HG02840 (cell line): Measurements from ENCODE around the gene GATM.
A peak's percentile ranks its signal among the peaks of the same experiment; 100 is the strongest.

Experiments used
- ATAC-seq: cut with Tn5 transposase; IDR thresholded peaks from one replicate; pipeline ENCODE4 v1.9.1; 2021; ENCODE audit warnings: mild to moderate bottlenecking, moderate library complexity, moderate number of reproducible peaks; ENCODE audit not compliant: unreplicated experiment, low FRiP score

GATM gene

DNA sequence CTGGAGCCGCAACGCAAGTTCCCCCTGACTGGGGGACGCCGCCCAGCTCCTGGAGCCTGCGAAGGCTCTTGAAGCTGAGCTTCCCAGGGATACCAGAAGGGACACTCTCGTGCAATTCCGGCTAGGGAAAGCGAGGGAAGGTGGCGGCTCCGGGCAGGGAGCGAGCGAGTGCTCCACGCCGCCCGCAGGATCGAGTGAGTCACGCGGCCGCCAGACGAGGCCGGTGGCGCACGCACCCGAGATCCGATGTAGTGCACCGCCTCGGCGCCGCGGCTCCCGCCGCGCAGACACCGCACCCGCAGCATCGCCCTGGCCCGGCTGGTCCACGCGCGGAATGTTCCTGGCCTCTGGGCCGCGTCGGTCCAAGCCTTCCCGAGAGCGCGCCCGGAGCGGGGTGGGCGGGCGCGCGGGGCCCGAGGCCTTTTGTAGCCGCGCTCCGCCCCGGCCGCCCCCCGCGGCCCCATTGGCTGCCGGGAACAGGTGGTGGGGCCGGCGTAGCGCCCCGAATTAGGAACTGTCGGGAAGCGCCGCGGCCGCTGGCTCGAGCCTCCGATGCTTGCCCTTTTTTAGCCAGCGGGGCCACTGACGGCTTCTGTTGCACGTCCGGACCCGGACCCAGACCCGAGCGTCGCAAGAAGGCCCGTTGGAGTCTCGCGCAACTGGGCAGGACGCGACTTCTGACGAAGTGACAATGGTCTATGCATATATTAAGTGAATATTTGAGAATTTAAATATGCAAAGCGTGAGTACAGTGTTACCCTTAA, at the start of gene GATM:
Gene GATM (minus strand): TSS at position 396 of the 764 bp plus-strand sequence. CDS start 91 bp downstream, at position 305.
- peak; percentile 83 for ATAC-seq

DNA sequence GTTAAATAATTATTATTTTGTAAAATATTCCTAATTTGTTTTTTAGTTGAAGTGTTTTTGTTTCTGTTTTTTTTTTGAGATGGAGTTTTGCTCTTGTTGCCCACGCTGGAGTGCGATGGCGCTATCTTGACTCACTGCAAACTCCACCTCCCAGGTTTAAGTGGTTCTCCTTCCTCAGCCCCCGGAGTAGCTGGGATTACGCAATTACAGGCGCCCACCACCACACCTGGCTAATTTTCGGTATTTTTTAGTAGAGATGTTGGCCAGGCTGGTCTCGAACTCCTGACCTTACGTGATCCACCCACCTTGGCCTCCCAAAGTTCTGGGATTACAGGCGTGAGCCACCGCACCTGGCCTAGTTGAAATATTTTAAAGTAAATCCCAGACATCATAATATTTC, 48.7 kb upstream of the GATM start:
- ATAC-seq, result no peak

DNA sequence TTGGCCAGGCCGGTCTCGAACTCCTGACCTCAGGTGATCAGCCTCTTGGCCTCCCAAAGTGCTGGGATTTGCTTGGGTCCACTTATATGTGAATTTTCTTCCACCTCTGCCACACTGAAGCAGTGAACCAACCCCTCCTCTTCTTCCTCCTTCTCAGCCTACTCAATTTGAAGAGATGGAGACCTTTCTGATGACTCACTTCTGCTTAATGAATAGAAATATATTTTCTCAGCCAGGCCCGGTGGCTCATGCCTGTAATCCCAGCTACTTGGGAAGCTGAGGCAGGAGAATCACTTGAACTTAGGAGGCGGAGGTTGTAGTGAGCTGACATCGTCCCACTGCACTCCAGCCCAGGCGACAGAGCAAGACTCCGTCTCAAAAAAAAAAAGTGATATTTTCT, 46.8 kb upstream of the GATM start:
- no peak for ATAC-seq

DNA sequence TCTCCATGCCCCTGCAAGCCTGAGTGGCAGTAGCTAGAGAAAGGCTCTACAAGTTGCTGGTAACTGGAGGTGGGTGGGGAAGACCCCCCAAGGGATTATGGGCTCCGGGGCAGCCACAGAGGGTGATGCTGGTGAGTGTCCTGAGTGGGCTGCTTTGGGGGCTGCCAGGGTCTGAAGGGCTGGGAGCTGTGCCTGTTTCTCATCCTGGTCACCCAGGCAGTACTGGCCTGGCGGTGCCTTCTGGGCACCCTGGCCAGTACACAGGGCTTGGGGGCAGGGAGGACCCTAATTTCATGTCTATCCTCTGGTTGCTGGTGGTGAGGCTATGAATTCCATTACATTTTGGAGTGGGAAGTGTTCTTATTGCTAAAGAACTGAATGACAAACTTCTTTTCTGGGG, 46.1 kb upstream of the GATM start:
- ATAC-seq, result no peak

DNA sequence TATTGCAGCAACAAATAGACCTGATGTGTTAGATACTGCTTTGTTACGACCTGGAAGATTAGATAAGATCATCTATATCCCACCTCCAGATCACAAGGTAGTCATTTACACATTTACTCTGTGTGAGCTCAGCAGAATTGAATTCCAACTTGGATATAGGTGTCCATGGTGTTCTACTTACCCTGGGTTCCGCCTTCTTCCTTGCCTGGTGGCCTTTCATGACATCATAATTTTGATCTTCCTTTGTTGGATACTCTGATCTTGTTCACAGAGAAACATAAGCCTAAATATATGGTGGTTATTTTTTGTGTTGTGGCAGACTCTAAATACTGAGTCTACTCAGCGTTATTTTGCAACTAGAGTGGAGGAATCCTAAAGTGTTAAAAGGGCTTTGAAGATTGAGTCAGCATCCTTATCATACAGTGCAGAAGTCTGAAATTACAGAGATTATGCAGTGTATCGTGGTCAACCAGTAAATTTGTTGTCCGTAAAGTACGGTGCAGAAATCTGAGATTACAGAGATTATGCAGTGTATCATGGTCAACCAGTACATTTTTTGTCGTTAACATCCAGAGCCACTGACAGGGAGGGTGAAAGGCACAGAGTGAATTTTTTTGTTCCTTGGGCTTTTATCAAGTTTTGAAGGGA, 39.1 kb upstream of the GATM start:
- ATAC-seq, result no peak

- no peak for ATAC-seq
Measured at GRCh38 chr15:45414215-45414885, 36.0 kb upstream of the GATM start.

DNA sequence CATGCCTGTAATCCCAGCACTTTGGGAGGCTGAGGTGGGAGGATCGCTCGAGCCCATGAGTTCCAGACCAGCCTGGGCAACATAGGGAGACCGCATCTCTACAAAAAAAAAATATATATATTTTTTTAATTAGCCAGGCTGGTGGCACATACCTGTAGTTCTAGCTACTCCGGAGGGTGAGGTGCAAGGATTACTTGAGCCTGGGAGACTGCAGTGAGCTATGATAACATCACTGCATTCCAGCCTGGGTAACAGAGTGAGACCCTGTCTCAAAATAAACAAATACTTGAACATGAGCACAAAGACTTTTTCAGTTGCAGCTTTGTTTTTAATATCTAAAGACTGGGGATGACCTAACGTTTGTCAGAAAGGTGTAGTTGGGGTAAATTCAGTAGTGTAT, 31.3 kb upstream of the GATM start:
- ATAC-seq, result no peak

DNA sequence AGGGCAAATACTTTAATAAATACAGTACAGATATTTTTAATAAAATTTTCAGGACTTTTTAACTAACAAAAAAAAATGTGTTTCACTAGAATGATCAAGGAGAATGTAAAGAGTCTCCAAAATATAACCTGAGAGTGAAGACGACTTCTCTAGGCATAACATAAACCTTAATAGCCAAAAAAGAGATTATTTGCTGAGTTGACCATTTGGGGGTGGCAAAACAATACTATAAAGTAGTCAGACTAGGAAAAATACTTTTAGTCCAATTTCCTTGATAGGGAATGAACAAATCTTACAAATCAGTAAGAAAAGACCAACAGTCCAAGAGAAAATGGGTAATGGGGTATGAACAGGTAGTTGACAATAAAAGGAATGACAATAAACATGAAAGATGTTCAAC, 29.4 kb upstream of the GATM start:
- no peak for ATAC-seq

DNA sequence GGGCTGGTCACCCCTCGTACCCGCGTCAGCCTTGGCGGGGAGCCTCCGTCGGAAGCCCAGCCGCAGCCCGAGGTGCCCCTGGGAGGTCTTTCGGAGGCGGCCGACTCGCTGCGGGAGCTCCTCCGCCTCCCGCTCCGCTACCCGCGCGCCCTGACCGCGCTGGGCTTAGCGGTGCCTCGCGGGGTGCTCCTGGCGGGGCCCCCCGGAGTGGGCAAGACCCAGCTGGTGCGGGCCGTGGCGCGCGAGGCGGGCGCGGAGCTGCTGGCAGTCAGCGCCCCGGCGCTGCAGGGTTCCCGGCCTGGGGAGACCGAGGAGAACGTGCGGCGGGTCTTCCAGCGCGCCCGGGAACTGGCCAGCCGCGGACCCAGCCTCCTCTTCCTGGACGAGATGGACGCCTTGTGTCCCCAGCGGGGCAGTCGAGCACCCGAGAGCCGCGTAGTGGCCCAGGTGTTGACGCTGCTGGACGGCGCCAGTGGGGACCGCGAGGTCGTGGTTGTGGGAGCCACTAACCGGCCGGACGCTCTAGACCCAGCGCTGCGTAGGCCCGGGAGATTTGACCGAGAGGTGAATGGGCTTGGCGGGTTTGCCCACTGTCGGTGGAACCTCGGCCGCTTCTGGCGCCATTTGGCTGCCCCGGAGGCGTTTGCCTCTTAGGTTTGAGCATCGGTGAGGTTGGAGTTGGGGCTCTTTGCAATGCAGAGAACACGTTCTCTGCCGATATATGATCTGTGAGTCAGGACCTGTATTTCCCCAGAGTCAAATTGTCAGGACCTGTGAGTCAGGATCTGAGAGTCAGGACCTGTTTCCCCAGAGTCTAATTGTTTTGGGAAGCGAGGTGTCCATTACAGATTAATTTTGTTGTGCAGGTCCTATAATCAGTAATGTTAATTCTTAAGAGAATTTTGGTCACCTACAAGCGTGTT, 24.9 kb upstream of the GATM start:
- peak; percentile 14 for ATAC-seq

GRCh38 chr15:45402162-45402954, 24.0 kb upstream of the GATM start:
- peak; percentile 93 for ATAC-seq

GRCh38 chr15:45401665-45402161, 23.4 kb upstream of the GATM start:
- ATAC-seq, result no peak

DNA sequence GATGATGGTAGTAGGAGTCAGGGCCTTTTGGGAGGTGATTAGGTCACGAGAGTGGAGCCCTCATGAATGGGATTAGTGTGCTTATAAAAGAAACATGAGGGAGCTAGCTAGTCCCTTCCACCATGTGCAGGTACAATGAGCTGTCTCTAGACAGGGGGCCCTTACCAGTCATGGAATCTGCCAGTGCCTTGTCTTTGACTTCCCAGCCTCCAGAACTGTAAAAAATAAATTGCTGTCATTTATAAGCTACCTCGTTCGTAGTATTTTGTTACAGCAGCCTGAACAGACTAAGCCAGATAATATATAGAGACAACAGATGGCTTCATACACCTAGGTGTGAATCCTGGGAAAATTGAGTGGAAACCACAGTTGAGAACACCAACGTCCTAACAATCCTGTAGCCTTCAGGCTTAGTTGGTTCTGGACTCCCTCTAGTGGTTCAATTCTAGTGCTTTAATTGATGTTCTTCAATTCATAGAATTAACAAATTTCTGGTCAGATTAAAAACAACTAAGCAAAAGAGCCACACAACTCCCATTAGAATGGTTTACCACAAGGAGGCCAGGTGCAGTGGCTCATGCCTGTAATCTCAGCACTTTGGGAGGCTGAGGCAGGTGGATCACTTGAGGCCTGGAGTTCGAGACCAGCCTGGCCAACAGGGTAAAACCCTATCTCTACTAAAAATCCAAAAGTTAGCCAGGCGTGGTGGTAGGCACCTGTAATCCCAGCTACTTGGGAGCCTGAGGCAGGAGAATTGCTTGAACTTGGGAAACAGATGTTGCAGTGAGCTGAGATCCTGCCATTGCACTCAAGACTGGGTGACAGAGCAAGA, 21.3 kb upstream of the GATM start:
- no peak for ATAC-seq

GRCh38 chr15:45397116-45397665, 18.8 kb upstream of the GATM start:
- ATAC-seq, result no peak

DNA sequence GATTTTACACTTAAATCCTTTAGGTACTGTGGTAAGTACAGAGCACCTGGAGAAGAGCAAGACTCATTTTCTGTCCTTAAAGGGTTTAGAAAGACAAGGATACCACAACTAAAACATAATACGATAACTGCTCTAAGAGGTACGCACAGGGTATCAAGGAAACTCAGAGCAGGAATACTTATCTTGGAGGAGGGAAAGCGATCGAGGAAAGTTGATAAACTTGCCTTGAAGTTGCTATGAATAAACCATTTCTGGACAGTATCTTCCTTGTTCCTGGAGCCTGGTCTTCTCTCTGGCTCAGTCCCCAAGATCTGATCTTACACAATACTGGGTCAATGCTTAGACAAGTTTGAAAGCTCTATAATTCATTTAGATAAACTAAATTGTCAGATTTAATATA, 17.6 kb upstream of the GATM start:
- ATAC-seq, result no peak

DNA sequence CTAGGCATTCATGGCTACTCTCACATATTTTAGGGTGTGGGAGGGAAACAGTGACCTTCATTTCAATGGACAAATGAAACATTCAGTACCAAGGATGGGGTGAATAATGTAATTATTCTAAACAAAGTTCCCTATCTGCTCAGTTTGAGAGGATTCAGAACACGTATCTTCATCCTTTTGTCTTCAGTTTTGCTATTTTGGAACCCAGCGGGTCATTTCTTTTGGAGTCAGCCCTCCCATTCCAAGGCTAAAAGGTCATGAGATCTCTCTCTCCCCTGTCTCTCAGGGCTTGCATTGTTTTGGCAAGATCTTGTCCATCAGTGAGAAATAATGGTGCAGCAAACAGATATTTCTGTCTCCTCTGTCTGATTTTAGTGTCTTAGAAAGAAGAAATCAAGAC, 16.3 kb upstream of the GATM start:
- no peak for ATAC-seq

GRCh38 chr15:45393851-45394250, 15.5 kb upstream of the GATM start:
- no peak for ATAC-seq

DNA sequence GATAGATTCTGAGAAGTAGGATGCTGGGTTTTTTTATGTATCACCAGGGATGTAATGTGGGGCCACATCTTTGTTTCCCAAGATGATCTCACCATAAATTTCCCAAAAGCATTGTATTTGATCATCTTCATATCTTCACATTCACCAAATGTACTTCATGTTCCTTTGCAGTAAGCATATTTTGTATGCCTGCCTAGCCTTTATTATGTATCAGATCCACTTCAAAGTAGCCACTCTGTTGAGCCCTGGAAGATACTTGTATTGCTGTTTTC, 14.2 kb upstream of the GATM start:
- no peak for ATAC-seq

GRCh38 chr15:45391746-45392583, 13.6 kb upstream of the GATM start:
- peak; percentile 91 for ATAC-seq
